Measurements from ENCODE around the gene AFF3.

The AFF3 gene

GRCh38 chr2:99960291-99960690 is 182.1 kb downstream of the AFF3 start:
- ChIA-PET CTCF (no interaction called here), POLR2A (no interaction called here)
- DNase-seq (ENCODE audit: extremely low spot score): no peak
- TF ChIP-seq CTCF (IDR thresholded peaks at IDR 0.05; ENCODE audit: control extremely low read depth, extremely low read depth, low read depth, missing control alignments): no peak

GRCh38 chr2:99959261-99960014 is 183.0 kb downstream of the AFF3 start:
- POLR2A ChIA-PET: no interaction called here
- no peak for TF ChIP-seq CTCF (IDR thresholded peaks at IDR 0.05; ENCODE audit: control extremely low read depth, extremely low read depth, low read depth, missing control alignments)
- CTCF ChIA-PET: no interaction called here
- no peak for DNase-seq (ENCODE audit: extremely low spot score)

- no peak for TF ChIP-seq CTCF (IDR thresholded peaks at IDR 0.05; ENCODE audit: control extremely low read depth, extremely low read depth, low read depth, missing control alignments)
- no peak for DNase-seq (ENCODE audit: extremely low spot score)
- ChIA-PET CTCF (no interaction called here), POLR2A (no interaction called here)
Observed at GRCh38 chr2:99957332-99958133, 184.9 kb downstream of the AFF3 start.

- DNase-seq (ENCODE audit: extremely low spot score): no peak
- no peak for TF ChIP-seq CTCF (IDR thresholded peaks at IDR 0.05; ENCODE audit: control extremely low read depth, extremely low read depth, low read depth, missing control alignments)
- ChIA-PET POLR2A (no interaction called here), CTCF (no interaction called here)
Observed at GRCh38 chr2:99956232-99957030, 186.0 kb downstream of the AFF3 start.

- ChIA-PET CTCF (no interaction called here), POLR2A (no interaction called here)
- TF ChIP-seq CTCF (IDR thresholded peaks at IDR 0.05; ENCODE audit: control extremely low read depth, extremely low read depth, low read depth, missing control alignments): no peak
- no peak for DNase-seq (ENCODE audit: extremely low spot score)
Observed at GRCh38 chr2:99953750-99954149, 188.6 kb downstream of the AFF3 start.

GRCh38 chr2:99949963-99950362 is 192.4 kb downstream of the AFF3 start:
- no peak for TF ChIP-seq CTCF (IDR thresholded peaks at IDR 0.05; ENCODE audit: control extremely low read depth, extremely low read depth, low read depth, missing control alignments)
- CTCF ChIA-PET: interaction anchor here (1.7 to 1.9 kb wide), 2 partner anchors 13 to 16 kb away, joined by 3 to 8 read pairs; no protein-coding TSS in a partner anchor
- no peak for DNase-seq (ENCODE audit: extremely low spot score)
- POLR2A ChIA-PET: no interaction called here
